PC-9 (cell line): ENCODE measurements around the gene FA2H. TPM values are rescaled to one million over a fixed set of nuclear protein-coding genes. Genes with fewer than 3 reads are reported as not detected.
"Not testable (repeated sequence)": the region's sequence is repeated elsewhere in the genome, so short reads cannot be mapped to it uniquely, and the experiment has no call there.

Experiments
- BruUV-seq: library from RNA; stranded (reverse); fragments of 400-500 nt; replicated peaks from 2 replicates; lab custom pipeline; 2021; lab: Mats Ljungman, UMichigan
- CTCF ChIA-PET: fragments of 300-600 bp; sonication (Branson Sonifier 250); formaldehyde crosslinking; loops from one replicate; lab custom pipeline; 2022; ENCODE audit warnings: antibody characterized with exemption; lab: Charles Lee
- POLR2A ChIA-PET: fragments of 300-600 bp; sonication (Branson Sonifier 250); formaldehyde crosslinking; loops from one replicate; lab custom pipeline; 2022; ENCODE audit warnings: antibody characterized with exemption; ENCODE audit not compliant: unreplicated experiment; lab: Charles Lee
- DNase-seq, 2 experiments: peaks; one replicate each; pipeline versions ENCODE4 v3.0.0 to v3.0.0-alpha.2; 2015 to 2022; ENCODE audit warnings: mixed read lengths in 1 of 2
- H2AFZ ChIP-seq: fragments of 200-600 bp; sonication (generic); 2 replicates; pipeline ENCODE4 v1.8.1; 2017; ENCODE audit warnings: antibody characterized with exemption
- H3F3A ChIP-seq: fragments of 200-600 bp; sonication (generic); 2 replicates; pipeline ENCODE4 v1.8.1; 2017; ENCODE audit warnings: antibody characterized with exemption, mild to moderate bottlenecking, low read depth; ENCODE audit not compliant: insufficient read depth
- H3K27ac ChIP-seq: fragments of 200-600 bp; sonication (generic); 2 replicates; pipeline ENCODE4 v1.6.1; 2016; ENCODE audit warnings: mixed run types
- H3K27me3 ChIP-seq: fragments of 200-600 bp; sonication (generic); 2 replicates; pipeline ENCODE4 v1.6.1; 2016; ENCODE audit warnings: low read depth, mixed run types; ENCODE audit not compliant: insufficient read depth
- H3K36me3 ChIP-seq: fragments of 200-600 bp; sonication (generic); 2 replicates; pipeline ENCODE4 v1.6.1; 2016; ENCODE audit warnings: low read depth, mixed run types
- H3K4me1 ChIP-seq: fragments of 200-600 bp; sonication (generic); replicated peaks from 2 replicates; pipeline ENCODE4 v1.6.1; 2016; ENCODE audit warnings: mixed run types; ENCODE audit not compliant: insufficient read depth
- H3K4me2 ChIP-seq: fragments of 200-600 bp; sonication (generic); 2 replicates; pipeline ENCODE4 v1.6.1; 2017; ENCODE audit warnings: mixed run types
- H3K4me3 ChIP-seq: fragments of 200-600 bp; sonication (generic); 2 replicates; pipeline ENCODE4 v1.6.1; 2016; ENCODE audit warnings: mixed run types
- H3K79me2 ChIP-seq: fragments of 200-600 bp; sonication (generic); 2 replicates; pipeline ENCODE4 v1.6.1; 2017; ENCODE audit warnings: low read depth, mixed run types
- H3K9me2 ChIP-seq: fragments of 200-600 bp; sonication (generic); 2 replicates; pipeline ENCODE4 v1.8.1; 2017; ENCODE audit warnings: mild to moderate bottlenecking; ENCODE audit not compliant: insufficient read depth
- H3K9me3 ChIP-seq: fragments of 200-600 bp; sonication (generic); 2 replicates; pipeline ENCODE4 v1.8.1; 2016; ENCODE audit warnings: low read depth; ENCODE audit not compliant: insufficient read depth
- H4K20me1 ChIP-seq: fragments of 200-600 bp; sonication (generic); 2 replicates; pipeline ENCODE4 v1.8.1; 2017; ENCODE audit not compliant: insufficient read depth
- CTCF ChIP-seq: fragments of 200-600 bp; sonication (generic); conservative IDR thresholded peaks from 2 replicates; pipeline ENCODE4 v1.6.1; 2017; ENCODE audit warnings: mixed run types, antibody characterized with exemption, mild to moderate bottlenecking, moderate library complexity
- EZH2 ChIP-seq: fragments of 200-600 bp; sonication (generic); IDR thresholded peaks from 2 replicates; pipeline ENCODE4 v1.8.0; 2017; ENCODE audit warnings: antibody characterized with exemption, low read depth
- intact Hi-C: fragments of 100-400 bp; cut with micrococcal nuclease; formaldehyde crosslinking; loops from one replicate; pipeline ENCODE4 v1.10.0; 2022; ENCODE audit not compliant: unreplicated experiment
- total RNA-seq: library from RNA; stranded (reverse); gene quantifications from 2 replicates; pipeline ENCODE4 v1.2.3, GENCODE V29; 2021

Gene FA2H
- total RNA-seq, 1 experiment from 2014 or later = 3.5 TPM

GRCh38 chr16:74813109-74813641, 38.6 kb upstream of the FA2H start:
- Histone ChIP-seq H3K79me2 (no peaks in the 10 kb centered on the region), H3K4me3 (no peak overlapping the region; the same call in 1 of the 2 replicates), H3K9me2 (no peaks in the 10 kb centered on the region), H3K4me1 (no peaks in the 10 kb centered on the region), H2AFZ (peak overlapping the region; percentile 68), H3K27ac (no peak overlapping the region), H4K20me1 (no peaks in the 10 kb centered on the region), H3K4me2 (peak overlapping the region; percentile 59), H3K9me3 (no peaks in the 10 kb centered on the region; the same call in 1 of the 2 replicates), H3K27me3 (no peaks in the 10 kb centered on the region), H3K36me3 (no peaks in the 10 kb centered on the region), H3F3A (no peaks in the 10 kb centered on the region)
- intact Hi-C loops = loop anchor here (1.0 kb wide), 3 partner anchors 39 to 104 kb away; partner anchors contain the start of gene FA2H
- BruUV-seq = no TSS peak
- DNase-seq = peak; percentile 60 to 85
- POLR2A ChIA-PET = interaction anchor here (0.7 kb wide), 1 partner anchor 23 kb away, joined by 7 read pairs; no protein-coding TSS in a partner anchor
- CTCF ChIA-PET = interaction anchor here (0.6 to 1.8 kb wide), 2 partner anchors 49 to 146 kb away, joined by 3 to 10 read pairs; partner anchors contain the start of gene RFWD3
- no peak for TF ChIP-seq EZH2
- TF ChIP-seq CTCF = peak; percentile 93

- no peaks in the 10 kb centered on the region for H3K79me2 ChIP-seq
- no peaks in the 10 kb centered on the region for H3F3A ChIP-seq
- no peak overlapping the region for H3K4me2 ChIP-seq
- H3K4me1 ChIP-seq = no peaks in the 10 kb centered on the region
- H3K9me2 ChIP-seq = no peaks in the 10 kb centered on the region
- no peaks in the 10 kb centered on the region for H3K27me3 ChIP-seq
- H3K36me3 ChIP-seq = no peaks in the 10 kb centered on the region
- H3K4me3 ChIP-seq = no peak overlapping the region
- H3K27ac ChIP-seq = no peak overlapping the region
- H2AFZ ChIP-seq = no peak overlapping the region
- no peaks in the 10 kb centered on the region; the same call in 1 of the 2 replicates for H3K9me3 ChIP-seq
- ChIA-PET CTCF (interaction anchor here (1.8 kb wide), 1 partner anchor 50 kb away, joined by 10 read pairs; no protein-coding TSS in a partner anchor), POLR2A (no interaction called here)
- DNase-seq = no peak
- intact Hi-C loops = no loop called here
- no peaks in the 10 kb centered on the region for H4K20me1 ChIP-seq
- TF ChIP-seq CTCF (no peak), EZH2 (no peak)
- BruUV-seq = no TSS peak
Measured at GRCh38 chr16:74811911-74812310, 37.3 kb upstream of the FA2H start.

- H3K36me3 ChIP-seq, H3K9me3 ChIP-seq, H3K27ac ChIP-seq, DNase-seq, H3K79me2 ChIP-seq, H3K4me2 ChIP-seq, H2AFZ ChIP-seq, BruUV-seq, intact Hi-C loops, POLR2A ChIA-PET, H3K27me3 ChIP-seq, H3K4me3 ChIP-seq, H4K20me1 ChIP-seq, H3F3A ChIP-seq, H3K4me1 ChIP-seq, H3K9me2 ChIP-seq: not testable (repeated sequence)
- CTCF ChIA-PET = interaction anchor here (1.5 kb wide), 1 partner anchor 51 kb away, joined by 4 read pairs; no protein-coding TSS in a partner anchor
Measured at GRCh38 chr16:74811216-74811615, 36.6 kb upstream of the FA2H start.
